GM21576 (cell line): Measurements from ENCODE around the gene GRB10.
"Not testable (repeated sequence)": the region's sequence is repeated elsewhere in the genome, so short reads cannot be mapped to it uniquely, and the experiment has no call there.

ENCODE experiments used
- ATAC-seq: cut with Tn5 transposase; IDR thresholded peaks from one replicate; pipeline ENCODE4 v1.9.1; 2021; ENCODE audit warnings: mild to moderate bottlenecking, moderate library complexity; ENCODE audit not compliant: unreplicated experiment

GRB10 gene

DNA sequence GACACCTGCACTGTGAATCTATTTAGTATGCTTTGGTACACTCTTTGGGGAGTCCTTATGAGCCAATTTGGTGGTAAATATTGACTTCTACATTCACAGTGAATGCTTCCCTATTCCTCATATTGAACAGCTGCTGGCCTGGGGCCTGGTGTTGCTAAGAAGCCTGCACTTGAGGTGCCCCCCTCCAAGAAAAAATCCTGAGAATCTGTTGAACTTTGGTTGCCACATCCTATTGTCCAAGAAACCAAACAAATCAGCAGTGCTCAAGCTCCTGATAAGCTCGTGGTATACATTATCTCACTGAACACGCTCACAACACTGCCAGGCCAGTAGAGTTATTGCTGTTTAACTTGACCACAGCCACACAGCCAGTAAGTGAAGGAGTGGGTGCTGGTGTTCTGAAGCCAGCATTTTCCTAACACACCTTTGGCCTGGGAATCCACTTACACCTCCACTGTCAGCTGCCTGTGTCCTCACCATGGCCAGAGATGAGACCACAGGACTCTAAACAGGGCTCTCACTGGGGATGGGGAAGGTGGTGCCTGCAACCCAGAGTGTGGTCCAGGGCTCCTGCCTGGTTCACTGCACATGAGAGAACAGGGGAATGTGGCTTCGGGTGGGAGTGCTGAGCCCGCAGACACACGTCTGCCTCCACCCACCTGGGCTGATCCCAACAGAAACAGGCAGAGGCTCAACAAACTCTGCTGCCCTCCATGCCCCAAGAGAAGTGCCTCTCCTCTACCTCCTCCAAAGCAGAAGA, 224.2 kb downstream of the GRB10 start:
- no peak for ATAC-seq

DNA sequence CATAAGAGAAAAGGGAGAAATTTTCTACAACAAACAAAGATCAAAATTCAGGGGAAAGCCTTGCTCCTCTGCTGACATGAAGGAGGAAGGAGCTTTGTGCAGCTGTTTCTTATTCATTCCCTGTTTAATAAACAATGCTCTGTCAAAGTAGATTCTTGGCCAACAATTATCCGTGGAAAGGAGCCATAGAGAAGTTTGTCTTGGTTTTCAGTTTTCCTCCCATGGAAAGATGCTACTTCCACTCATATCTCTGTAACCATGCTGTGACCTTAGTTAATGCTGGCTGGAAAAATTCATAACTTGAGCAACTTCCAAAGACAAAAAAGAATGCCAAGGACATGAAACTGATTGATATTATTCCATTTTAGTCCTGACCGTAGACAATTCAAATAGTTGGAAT, 225.6 kb downstream of the GRB10 start:
- no peak for ATAC-seq

DNA sequence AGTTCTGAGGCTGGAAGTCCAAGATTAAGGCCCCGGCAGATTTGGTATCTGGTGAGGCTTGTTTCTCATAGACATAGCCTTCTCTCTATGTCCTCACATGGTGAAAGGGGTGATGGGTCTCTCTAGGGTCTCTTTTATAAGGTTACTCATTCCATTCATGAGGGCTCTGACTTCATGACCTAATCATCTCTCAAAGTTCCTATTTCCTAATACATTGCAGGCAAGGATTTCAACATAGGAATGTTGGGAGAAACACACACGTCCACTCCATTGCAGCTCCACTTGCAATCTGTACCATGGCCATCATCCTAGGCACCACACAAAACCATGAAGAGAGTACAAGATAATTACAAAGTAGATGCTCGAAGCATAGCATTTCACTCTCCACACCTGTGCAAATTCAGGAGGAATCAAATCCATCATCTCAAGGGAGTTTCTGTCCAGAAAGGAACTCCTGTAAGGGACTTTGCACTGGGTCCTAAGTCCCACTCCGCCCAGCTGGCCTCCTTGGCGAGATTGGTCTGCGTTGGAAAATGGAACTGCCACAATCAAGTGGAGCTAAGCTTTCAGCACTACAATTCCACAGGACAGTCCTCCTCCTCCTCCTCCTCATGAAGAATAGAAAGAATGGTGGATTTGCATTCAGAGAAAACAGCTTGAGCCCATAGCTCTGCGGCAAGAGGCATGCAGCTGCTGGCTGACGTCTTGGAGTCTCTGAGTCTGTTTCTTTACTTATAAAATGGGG, 226.3 kb downstream of the GRB10 start:
- ATAC-seq: no peak

DNA sequence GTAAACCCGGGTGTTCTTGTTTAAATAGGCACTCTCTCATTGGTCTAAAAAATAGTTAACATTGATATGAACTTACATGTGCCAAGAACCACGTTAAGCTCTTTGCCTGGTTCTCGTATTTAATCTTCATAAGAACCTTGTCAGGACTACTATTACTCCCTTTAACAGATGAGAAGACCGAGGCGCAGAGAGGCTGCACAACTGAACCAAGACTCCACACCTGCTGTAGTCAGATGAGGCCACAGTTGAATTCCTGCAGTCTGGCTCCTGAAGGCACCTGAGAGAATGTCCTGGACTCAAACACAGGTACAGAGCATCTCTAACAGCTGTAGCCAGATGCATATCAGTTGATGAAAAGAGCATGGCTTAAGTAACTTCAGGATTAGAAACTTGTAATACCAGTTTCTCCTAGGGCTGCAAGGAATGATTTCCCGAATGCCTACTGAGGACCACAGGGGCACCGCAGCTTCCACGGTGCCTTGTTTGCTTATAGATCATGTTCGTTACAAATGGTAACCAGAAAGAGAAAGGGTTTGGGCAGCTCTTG, 227.0 kb downstream of the GRB10 start:
- no peak for ATAC-seq

DNA sequence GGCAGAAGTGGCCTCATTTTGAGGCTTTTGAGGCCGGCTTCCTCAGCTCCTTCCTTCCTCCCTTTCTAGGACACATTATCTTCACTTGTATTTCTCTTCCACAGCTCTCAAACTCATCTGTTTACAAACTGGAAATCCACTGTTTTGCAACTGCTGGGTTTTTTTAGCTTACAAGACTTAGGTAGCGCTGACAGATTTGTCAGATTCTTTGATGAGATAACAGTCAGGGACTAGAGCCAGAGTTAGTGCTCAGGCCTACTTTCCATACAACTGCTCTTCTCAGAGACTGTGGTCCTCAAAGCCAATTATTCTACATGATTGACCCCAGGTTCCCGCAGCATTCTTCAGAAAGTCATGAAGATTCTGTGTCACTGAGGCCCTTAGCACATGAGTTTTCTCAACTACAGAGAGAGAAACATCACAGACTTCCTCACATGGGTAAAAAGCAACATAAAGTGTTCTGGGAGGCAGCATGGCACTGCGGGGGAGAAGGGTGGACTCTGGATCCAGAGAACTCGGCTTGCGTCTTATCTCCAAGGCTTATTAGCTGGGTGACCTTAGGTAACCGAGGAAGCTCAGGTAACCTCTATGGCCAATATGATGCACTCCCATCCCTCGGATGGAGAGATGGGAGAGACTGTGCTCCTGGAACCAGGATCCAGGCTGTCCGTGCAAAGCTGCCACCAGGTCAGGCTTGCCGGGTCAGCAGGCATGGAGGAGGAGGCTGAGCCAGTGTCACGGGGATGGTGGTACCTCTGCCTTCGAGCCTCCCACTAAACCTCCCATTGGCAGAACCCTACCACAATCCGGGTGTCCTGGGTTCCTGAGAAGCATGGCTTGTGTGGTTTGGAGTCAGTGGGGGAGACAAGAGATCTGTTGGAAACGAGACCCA, 228.0 kb downstream of the GRB10 start:
- no peak for ATAC-seq

DNA sequence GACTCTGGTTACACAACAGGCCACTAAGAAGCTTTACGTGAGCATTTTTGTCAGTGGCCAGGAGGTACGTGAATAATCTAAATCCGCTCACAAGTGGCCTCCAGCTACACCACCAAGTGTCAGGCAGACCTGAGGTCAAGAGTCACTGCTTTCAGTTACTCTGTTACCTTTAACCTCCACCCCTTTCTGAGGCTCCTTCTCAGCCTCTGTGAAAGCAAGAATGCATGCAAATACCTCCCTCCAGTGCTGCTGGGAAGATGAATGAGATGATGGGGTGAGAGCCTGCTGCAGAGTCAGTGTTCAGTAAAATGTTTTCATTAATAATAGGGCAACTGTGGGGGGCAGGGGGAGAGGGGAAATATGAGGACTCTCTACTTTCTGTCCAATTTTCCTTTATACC, 228.7 kb downstream of the GRB10 start:
- ATAC-seq: no peak

DNA sequence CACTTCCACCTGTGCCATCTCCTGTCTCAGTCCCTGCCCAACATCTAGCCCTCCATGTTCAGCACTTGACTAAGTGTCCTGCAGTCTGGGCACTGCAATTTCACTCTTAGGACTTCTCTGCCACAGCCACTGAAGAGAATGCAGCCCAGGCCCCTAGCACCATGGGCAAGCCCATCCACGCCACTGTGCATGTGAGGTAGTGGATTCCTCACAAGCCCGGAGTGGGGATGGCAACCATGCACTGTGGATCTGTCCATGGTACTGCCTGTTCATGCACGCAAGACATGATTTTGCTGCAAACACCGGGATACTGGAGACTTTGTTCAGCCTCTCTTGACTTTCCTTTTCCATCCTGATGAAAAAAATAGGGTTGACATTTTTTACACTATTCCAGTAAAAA, 229.8 kb downstream of the GRB10 start:
- ATAC-seq: no peak

DNA sequence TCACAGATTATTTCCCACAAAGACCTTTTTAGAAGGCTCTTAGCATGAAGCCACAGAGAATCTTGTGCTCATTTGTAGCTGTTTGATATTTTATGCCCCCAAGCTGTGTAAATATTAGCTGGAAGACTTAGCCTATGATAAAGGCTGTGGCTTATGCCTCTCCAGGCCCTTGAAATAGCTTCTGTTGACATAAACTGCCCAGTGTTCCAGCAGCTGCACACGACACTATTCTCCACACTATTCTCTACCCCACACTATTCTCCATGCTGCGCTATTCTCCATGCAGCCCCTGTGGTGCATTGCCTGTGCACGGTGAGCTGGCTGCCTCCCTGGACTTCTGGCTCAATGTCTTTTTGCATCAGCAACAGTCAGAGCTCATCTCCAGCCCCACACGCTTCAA, 230.6 kb downstream of the GRB10 start:
- ATAC-seq: no peak

DNA sequence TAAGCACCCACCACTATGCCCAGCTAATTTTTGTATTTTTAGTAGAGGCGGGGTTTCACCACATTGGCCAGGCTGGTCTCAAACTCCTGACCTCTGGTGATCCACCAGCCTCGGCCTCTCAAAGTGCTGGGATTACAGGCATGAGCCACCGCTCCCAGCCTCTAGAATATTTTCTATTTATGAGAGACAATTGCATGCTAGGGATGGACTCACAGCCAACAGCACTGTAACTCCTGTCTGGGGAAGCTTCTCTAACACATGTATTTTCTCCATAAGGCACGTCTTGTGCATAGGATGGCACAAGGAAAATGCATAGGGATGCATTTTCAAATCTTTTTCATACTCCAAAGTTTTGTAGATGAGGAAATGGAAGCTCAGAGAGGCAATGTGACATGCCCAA, 237.1 kb downstream of the GRB10 start:
- not testable (repeated sequence) for ATAC-seq

DNA sequence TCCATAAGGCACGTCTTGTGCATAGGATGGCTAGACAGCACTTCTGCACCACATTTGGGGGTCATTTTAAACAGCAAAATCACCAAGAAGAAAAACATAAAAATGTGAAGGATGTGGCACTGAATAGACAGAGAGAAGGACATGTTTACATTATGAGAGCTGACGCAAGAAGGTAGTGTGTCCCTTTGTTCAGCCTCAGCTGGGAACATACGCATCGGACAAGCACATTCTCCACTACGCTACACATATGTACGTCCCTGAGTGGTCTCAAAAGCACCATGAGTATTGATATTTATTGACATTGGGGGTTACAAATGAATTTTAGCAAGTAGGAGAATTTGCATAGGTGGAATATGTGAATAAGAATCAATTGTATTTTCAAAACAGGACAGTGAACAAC, 237.7 kb downstream of the GRB10 start:
- ATAC-seq: no peak

DNA sequence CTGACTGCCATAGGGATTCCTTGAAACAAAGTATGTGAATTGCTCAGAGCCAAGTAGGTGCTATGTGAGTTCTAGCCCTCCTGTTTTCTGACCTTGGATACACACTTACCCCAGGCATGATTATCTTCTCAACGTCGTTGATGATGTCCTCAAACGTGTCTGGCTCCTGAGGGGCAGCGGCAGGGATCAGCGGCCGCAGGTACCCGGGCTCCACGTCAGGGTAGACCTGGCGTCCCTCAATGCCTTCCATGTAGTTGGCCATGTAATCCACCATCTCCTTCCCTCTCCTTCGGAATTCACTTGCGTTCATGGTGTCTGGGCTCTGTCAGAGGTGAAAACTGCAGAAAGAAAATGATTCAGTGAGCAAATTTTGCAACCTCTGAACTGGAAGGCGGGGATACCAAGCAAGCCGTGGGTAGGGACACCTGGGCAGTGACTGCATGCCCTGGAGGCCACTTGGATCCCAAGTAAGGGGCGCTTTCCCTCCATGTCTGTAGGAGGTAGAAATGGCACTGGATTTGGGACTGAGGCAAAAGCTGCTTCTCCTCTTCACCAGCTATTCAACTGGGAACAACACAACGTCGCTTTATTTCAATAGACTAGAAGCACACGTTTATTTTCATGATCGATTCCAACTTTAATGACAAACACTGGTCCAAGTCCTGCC, 238.8 kb downstream of the GRB10 start:
- ATAC-seq: no peak

DNA sequence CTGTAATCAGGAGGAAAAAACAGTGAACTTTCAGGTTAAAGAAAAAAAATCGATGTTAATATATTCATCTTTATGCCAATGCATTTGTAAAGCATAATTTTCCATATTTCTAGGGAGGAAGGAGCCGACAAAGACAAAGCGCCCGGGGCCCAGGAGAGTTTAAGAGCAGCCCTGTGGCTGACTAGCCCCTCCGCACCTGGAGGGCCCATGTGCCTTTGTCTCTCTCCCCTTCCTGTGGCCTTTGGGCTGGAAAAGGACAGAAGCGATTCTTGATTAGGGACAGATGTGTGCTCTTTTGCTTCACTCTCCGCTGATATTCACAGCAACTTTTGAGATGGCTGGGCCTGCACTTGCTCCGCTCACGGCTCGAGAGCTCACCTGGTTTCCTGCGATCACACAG, 240.6 kb downstream of the GRB10 start:
- ATAC-seq: no peak

DNA sequence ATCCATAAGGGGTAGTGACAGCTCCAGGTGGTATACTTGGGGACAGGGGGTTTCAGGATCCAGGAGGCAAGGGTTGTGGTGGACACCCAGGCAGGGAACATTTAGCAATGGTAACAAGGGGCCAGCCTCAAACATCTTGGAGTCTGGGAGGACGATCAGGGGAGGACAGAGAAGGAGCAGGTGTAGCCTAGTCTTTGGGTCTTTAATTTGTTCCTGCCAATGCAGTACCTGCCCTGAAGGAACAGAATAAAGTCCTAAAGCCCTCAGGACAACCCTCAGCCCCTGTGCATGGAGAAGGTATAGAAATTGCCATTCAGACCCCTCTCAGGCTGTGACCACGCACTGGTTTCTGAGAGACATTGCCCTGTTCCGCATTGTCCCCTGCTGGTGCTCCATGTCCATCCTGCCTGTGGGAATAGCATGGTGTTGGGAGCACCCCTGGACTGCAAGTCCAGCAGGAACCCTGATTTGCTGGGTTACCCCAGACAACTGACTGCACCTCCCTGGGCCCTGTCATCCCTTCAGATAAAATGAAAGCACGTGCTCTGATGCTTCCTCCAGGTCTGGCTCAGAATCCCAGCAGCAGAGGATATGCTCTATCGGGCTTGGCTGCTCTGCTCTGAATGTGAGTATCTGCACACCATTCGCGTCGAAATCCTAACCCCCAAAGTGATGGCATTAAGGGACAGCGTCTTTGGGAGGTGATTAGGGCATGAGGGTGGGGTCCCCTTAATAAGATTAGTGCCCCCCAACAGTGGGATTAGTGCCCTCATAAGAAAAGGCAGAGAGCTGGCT, 241.7 kb downstream of the GRB10 start:
- no peak for ATAC-seq
